Anterior cingulate cortex (tissue), 58 donors: ENCODE measurements around the gene UBAP1.
"Not testable (repeated sequence)": the region's sequence is repeated elsewhere in the genome, so short reads cannot be mapped to it uniquely, and the experiment has no call there.

ENCODE experiments used
- DNase-seq, 58 donors: peaks; one replicate each; lab custom pipeline; 2025; lab: John Stamatoyannopoulos, UW

UBAP1 gene

GRCh38 chr9:34218446-34218845, 39.6 kb downstream of the UBAP1 start:
- DNase-seq = no peak

GRCh38 chr9:34219421-34219820, 40.6 kb downstream of the UBAP1 start:
- no peak for DNase-seq

- no peak for DNase-seq
These were observed 41.4 kb downstream of the UBAP1 start for GRCh38 chr9:34220218-34220617.

- DNase-seq = no peak
These were observed 45.5 kb downstream of the UBAP1 start for GRCh38 chr9:34224349-34224748.

- not testable (repeated sequence) for DNase-seq
These were observed 47.4 kb downstream of the UBAP1 start for GRCh38 chr9:34226144-34226760.

- no peak for DNase-seq
These were observed 48.6 kb downstream of the UBAP1 start for GRCh38 chr9:34227445-34227844.

- peak in 9 of 58 donors; percentile 4 to 34 (median 16) for DNase-seq
These were observed 51.7 kb downstream of the UBAP1 start for GRCh38 chr9:34230556-34230955.

GRCh38 chr9:34232201-34232600, 53.4 kb downstream of the UBAP1 start:
- no peak for DNase-seq

GRCh38 chr9:34233672-34234071, 54.8 kb downstream of the UBAP1 start:
- DNase-seq = no peak

GRCh38 chr9:34237836-34238235, 59.0 kb downstream of the UBAP1 start:
- no peak for DNase-seq

GRCh38 chr9:34240006-34240405, 61.2 kb downstream of the UBAP1 start:
- DNase-seq = no peak

- DNase-seq = no peak
These were observed 64.0 kb downstream of the UBAP1 start for GRCh38 chr9:34242830-34243229.

GRCh38 chr9:34245212-34245611, 66.4 kb downstream of the UBAP1 start:
- not testable (repeated sequence) for DNase-seq

- DNase-seq = no peak
These were observed 67.6 kb downstream of the UBAP1 start for GRCh38 chr9:34246453-34246852.

GRCh38 chr9:34247782-34248181, 68.9 kb downstream of the UBAP1 start:
- not testable (repeated sequence) for DNase-seq

GRCh38 chr9:34249274-34249673, 70.4 kb downstream of the UBAP1 start:
- DNase-seq = no peak

GRCh38 chr9:34250721-34251120, 71.9 kb downstream of the UBAP1 start:
- DNase-seq = no peak

- DNase-seq = no peak
These were observed 73.2 kb downstream of the UBAP1 start for GRCh38 chr9:34252016-34252415.

- peak in 42 of 58 donors; percentile 11 to 79 (median 38) for DNase-seq
These were observed 74.0 kb downstream of the UBAP1 start for GRCh38 chr9:34252670-34253459.

- DNase-seq = peak in 19 of 58 donors; percentile 7 to 57 (median 25)
These were observed 74.6 kb downstream of the UBAP1 start for GRCh38 chr9:34253460-34253837.

GRCh38 chr9:34254141-34254913, 75.5 kb downstream of the UBAP1 start:
- peak in 14 of 58 donors; percentile 9 to 34 (median 20) for DNase-seq
